ENCODE data around the gene ASIP.
A peak's percentile ranks its signal among the peaks of the same experiment; 100 is the strongest.
"Not testable (repeated sequence)": the region's sequence is repeated elsewhere in the genome, so short reads cannot be mapped to it uniquely, and the experiment has no call there.

Gene ASIP

DNA sequence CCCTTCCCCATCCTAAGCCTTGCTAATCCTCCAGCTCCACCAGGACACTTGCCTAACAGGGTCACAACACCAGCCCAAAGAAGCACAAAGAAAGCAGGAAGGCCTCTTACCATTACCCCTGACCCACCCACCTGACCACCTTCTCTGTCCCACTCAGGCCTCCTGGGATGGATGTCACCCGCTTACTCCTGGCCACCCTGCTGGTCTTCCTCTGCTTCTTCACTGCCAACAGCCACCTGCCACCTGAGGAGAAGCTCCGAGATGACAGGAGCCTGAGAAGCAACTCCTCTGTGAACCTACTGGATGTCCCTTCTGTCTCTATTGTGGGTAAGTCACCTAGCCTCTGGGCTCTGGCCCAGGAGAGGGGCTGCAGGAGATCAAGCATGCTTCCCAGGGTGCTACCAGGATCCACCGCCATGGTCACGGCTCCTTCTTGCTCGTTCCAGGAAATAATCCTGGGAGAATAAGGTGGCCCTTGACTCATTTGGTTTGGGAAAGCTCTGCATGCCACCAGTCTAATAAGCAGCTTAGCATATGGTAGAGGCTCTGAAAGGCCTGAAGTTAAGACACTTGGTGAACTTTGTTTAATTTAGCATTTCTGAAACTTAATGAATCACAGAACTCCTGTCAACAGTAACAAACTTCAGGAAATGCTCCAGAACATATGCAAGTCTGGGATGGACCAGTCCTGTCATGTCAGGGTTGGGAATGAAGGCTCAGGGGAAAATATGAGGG is 19.2 kb downstream of the ASIP start:
- DNase-seq (no peak), ATAC-seq (no peak)
- Mint-ChIP-seq H3K4me1 (no peaks in the 10 kb centered on the region), H3K4me3 (no peak overlapping the region), H3K9me3 (no peaks in the 10 kb centered on the region), H3K27ac (no peak overlapping the region), H3K27me3 (no peaks in the 10 kb centered on the region)

DNA sequence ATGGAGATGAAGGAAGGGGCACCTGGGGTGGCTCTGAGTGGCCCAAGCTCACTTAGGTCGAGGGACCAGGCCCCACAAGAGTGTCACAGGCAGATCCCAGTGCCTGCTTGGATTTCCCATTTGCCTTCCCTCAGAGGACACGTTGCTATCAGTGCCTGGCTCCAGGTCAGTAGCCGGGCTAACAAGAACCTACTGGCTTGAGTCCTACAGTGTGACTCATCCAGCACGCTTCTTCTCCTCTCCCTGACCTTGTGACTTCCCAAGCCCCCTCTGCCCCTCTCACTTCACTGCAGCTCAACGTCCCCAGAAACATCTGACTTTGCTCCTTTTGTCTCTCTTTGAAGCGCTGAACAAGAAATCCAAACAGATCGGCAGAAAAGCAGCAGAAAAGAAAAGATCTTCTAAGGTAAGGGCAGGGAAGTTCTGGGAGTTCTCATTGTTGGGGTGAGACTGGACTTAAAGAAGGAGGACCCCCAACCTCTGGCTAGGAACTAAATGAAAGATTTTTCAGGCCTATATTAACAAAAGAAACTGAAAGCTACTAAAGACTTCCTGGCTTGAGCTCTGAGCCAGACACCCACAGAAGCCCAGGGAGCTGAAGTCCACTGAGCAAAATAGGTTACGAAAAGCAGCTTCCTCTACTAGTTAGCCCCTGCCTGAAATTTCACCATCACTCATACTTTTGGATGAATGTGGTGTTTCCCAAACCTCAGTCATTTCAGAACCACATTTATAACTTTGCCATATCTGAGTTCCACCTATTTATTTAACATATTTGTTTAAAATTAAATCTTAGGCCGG is 21.5 kb downstream of the ASIP start:
- no peak for ATAC-seq
- Mint-ChIP-seq H3K27me3 (no peaks in the 10 kb centered on the region), H3K27ac (no peak overlapping the region), H3K4me1 (no peaks in the 10 kb centered on the region), H3K9me3 (no peaks in the 10 kb centered on the region), H3K4me3 (no peak overlapping the region)
- no peak for DNase-seq

DNA sequence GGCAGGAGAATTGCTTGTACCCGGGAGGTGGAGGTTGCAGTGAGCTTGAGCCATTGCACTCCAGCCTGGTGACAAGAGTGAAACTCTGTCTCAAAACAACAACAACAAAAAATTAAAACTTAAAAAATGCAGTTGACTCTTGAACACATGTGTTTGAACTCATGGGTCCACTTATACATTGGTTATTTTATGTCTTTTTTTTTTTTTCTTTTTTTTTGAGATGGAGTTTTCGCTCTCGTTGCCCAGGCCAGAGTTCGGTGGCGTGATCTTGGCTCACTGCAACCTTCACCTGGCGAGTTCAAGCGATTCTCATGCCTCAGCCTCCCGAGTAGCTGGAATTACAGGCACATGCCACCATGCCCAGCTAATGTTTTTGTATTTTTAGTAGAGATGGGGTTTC is 22.2 kb downstream of the ASIP start:
- ATAC-seq, H3K27me3 Mint-ChIP-seq, H3K4me1 Mint-ChIP-seq, H3K27ac Mint-ChIP-seq, DNase-seq, H3K9me3 Mint-ChIP-seq, H3K4me3 Mint-ChIP-seq: not testable (repeated sequence)

DNA sequence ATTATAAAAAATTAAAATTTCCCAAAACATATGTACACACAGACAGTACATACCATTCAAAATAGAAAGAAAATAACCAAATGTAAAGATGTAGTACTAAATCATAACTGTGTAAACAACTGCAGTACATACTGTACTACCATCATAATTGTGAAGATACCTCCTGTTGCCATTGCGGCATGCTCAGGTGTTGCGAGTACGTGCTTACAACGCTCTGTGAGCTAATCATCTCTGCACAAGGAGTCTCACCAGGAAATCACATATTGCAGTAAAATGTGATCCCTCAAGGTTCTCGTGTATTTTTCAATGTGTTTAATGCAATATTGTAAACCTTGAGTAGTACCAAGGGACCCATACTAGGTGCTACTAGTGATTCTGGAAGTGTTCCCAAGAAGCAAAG is 22.9 kb downstream of the ASIP start:
- H3K4me3 Mint-ChIP-seq, result no peak overlapping the region
- ATAC-seq (no peak), DNase-seq (no peak)
- no peak overlapping the region for H3K27ac Mint-ChIP-seq
- H3K27me3 Mint-ChIP-seq, result peaks cover 10% of the 10 kb centered on the region
- peaks cover 7% of the 10 kb centered on the region for H3K4me1 Mint-ChIP-seq
- H3K9me3 Mint-ChIP-seq, result no peaks in the 10 kb centered on the region

DNA sequence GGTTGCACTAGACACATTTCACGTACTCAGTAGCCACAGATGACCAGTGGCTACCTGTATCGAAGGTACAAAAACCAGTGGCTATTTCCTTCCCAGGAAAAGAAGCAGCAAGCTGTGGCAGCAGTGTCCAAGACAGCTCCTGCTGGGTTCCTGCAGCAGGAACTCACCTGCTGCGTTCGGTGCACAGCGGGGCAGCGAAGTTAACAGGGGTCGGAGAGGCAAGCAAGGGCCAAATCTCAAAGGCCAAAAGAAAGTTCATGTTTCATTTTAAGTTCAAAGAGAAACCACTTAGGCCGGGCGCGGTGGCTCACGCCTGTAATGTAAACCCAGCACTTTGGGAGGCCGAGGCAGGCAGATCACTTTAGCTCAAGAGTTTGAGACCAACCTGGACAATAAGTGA is 26.9 kb downstream of the ASIP start:
- Mint-ChIP-seq H3K4me3 (no peak overlapping the region), H3K9me3 (no peaks in the 10 kb centered on the region), H3K27me3 (peaks cover 15% of the 10 kb centered on the region), H3K27ac (no peak overlapping the region), H3K4me1 (peaks cover 23% of the 10 kb centered on the region)
- ATAC-seq (no peak), DNase-seq (no peak)

DNA sequence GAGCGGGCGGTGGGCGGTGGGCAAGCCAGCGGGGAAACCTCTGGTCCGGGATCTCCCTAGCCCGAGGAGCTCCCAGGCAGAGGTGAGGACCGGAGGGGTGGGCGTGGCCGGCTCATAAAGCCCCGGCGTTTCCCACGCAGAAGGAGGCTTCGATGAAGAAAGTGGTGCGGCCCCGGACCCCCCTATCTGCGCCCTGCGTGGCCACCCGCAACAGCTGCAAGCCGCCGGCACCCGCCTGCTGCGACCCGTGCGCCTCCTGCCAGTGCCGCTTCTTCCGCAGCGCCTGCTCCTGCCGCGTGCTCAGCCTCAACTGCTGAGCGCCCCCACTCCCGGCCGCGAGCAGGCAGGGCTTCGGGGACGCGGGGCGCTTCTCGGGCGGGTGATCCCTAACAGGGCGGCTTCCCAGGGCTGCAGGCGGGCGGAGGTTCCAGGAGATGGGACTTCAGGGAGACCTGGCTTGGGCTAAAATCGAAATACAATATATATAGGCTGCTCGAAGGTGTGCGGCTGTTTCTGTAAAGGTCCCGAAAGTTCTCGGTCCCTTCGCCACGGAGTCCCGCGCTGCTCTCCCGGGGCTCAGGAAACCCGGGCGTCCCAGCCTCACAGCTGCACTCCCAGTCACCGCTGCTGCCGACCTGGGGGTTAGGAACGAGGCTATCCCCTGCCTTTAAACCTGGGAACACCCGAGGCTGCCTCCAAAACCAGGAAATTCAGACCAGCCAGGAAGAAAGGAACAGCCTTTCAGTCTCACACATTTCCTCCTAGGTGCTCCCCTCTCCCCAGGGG is 27.8 kb downstream of the ASIP start:
- Mint-ChIP-seq H3K4me1 (peaks cover 23% of the 10 kb centered on the region), H3K9me3 (no peaks in the 10 kb centered on the region), H3K27me3 (peaks cover 15% of the 10 kb centered on the region), H3K27ac (peak overlapping the region in 1 of 2 donors; percentile 67), H3K4me3 (peak overlapping the region; percentile 42 to 73)
- DNase-seq, result peak in 1 of 2 donors; percentile 25
- ATAC-seq, result peak; percentile 65

DNA sequence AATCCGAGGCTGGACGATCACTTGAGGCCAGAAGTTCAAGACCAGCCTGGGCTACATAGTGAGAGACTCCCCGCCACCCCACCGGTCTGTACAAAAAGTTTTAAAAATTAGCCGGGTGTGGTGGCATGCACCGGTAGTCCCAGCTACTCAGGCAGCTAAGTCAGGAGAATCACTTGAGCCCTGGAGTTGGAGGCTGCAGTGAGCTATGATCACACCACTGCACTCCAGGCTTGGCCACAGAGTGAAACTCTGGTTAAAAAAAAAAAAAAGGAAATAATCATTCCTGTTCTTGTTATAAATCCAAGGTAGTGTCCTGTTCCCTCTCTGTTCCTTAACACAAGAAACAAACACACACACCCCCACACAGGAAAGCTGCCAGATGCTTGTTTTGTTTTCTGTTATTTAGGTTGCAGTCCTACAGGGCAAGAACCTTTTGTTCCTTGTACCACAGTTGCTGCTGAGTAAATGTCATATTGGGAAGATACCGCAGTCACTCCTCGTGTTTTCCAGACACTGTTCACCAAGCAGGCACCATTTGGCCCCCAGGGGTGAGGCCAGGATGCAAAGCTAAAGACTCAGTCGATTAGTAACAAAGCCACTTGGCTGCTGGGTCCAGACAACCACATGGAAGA is 28.9 kb downstream of the ASIP start:
- no peaks in the 10 kb centered on the region for H3K9me3 Mint-ChIP-seq
- peaks cover 23% of the 10 kb centered on the region for H3K4me1 Mint-ChIP-seq
- peaks cover 15% of the 10 kb centered on the region for H3K27me3 Mint-ChIP-seq
- DNase-seq, result no peak
- no peak for ATAC-seq
- H3K27ac Mint-ChIP-seq, result no peak overlapping the region
- H3K4me3 Mint-ChIP-seq, result no peak overlapping the region

DNA sequence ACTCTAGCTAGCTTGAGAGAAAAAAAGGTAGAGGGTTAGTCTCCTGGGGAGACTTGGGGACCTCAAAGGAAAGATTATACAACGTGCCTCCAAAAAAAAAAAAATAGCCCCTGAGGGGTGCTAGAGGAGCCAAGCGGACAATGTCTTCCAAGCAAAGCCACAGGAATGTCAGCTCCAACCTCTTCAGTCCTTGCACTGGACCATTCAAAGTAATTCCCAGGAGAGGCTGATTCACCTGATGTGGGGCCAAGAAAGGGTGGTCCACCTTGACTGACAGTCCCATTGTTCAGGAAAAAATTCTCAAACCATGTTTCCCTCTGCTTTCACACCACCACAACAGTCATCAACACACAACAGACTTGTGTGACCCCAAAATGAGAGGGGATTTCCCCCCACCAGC is 30.7 kb downstream of the ASIP start:
- Mint-ChIP-seq H3K4me3 (no peak overlapping the region), H3K4me1 (peaks cover 23% of the 10 kb centered on the region), H3K27me3 (peaks cover 15% of the 10 kb centered on the region), H3K9me3 (no peaks in the 10 kb centered on the region), H3K27ac (no peak overlapping the region)
- ATAC-seq (no peak), DNase-seq (no peak)

DNA sequence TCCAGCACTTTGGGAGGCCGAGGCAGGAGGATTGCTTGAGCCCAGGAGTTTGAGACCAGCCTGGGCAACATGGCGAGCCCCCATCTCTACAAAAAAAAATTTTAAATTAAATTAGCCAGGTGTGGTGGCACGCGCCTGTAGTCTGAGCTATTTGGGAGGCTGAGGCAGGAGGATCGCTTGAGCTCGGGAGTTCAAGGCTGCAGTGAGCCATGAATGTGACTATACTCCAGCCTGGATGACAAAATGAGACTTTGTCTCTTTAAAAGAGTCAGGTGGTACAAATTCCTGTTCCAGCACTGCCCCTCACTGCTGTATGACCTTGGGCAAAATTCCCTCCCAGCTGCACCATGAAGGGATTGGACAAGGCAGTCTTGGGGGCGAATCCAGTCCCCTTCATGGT is 33.5 kb downstream of the ASIP start:
- DNase-seq (no peak), ATAC-seq (no peak)
- Mint-ChIP-seq H3K9me3 (no peaks in the 10 kb centered on the region), H3K4me1 (peaks cover 11% of the 10 kb centered on the region), H3K4me3 (no peak overlapping the region), H3K27me3 (no peaks in the 10 kb centered on the region), H3K27ac (no peak overlapping the region)

DNA sequence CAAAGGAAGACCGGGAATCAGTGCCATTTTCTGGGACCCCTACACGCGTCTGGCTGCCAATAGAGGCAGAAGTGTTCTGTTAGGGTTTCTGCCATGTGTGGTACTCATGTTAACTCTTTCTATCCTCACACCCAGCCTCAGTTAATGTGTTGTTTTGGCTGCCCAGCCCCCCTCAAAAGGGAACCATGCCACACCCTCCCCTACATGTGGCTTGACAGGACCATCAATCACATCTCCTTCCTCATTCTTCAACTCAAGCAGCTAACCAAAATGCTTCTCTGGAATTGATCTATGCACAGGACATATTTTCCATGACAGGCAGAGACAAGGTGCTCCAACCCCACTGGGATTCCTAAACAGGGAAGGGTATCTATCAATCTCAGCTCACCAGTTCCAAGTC is 40.0 kb downstream of the ASIP start:
- DNase-seq (no peak), ATAC-seq (no peak)
- no peak overlapping the region for H3K4me3 Mint-ChIP-seq
- no peaks in the 10 kb centered on the region for H3K4me1 Mint-ChIP-seq
- no peaks in the 10 kb centered on the region for H3K27me3 Mint-ChIP-seq
- H3K9me3 Mint-ChIP-seq, result no peaks in the 10 kb centered on the region
- H3K27ac Mint-ChIP-seq, result peak overlapping the region in 1 of 2 donors; percentile 4

DNA sequence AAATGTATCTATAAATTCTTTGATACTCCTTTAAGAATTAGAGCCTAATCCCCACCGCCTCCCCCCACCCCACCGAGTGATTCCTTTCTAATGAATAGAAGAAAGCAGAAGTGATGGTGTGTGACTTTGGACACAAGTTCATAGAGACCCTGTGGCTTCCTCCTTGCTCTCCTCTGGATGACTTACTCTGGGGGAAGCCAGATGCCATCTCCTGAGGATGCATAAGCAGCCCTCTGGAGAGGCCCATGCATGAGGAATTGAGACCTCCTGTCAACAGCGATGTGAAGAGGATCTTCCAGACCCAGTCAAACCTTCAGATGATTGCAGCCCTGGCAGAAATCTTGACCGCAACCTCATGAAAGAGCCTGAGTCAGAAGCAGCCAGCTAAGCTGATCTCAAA is 40.8 kb downstream of the ASIP start:
- Mint-ChIP-seq H3K27ac (no peak overlapping the region), H3K9me3 (no peaks in the 10 kb centered on the region), H3K27me3 (no peaks in the 10 kb centered on the region), H3K4me1 (no peaks in the 10 kb centered on the region), H3K4me3 (no peak overlapping the region)
- DNase-seq (no peak), ATAC-seq (no peak)

DNA sequence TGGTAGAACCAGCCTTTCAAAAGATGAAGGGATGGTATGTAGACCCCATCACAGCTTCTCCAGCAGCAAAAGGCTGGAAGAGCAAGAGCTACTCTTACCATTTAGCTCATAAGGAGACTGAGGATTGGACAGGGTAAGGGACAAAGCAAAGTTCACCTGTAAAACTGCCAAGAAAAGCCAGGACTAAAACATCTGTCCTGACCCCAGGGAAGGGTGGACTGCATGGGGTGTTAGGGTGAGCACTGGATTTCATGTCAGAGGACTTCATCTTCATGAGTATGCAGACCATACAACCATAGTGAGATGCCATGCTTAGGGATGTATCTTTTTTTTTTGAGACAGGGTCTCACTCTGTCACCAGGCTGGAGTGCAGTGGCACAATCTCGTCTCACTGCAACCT is 42.6 kb downstream of the ASIP start:
- no peak for DNase-seq
- ATAC-seq, result no peak
- Mint-ChIP-seq H3K4me1 (no peaks in the 10 kb centered on the region), H3K27ac (no peak overlapping the region), H3K4me3 (no peak overlapping the region), H3K9me3 (no peaks in the 10 kb centered on the region), H3K27me3 (no peaks in the 10 kb centered on the region)

DNA sequence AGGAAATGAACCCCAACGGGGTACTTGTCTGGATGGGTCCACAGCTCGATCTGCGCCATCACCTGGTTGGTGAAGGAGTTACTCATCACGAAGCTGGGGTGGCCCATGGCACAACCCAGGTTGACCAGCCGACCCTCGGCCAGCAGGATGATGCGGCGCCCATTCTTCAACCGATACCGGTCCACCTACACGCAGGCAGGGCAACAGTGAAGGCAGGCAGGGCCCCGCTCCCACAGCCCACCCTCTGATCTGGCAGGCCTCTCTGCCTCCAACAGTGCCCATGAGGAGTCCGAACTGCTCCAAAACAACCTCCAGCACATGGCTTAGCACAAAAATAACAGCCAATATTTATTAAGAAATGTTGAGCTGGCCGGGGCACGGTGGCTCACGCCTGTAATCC is 44.2 kb downstream of the ASIP start:
- DNase-seq (no peak), ATAC-seq (no peak)
- no peaks in the 10 kb centered on the region for H3K9me3 Mint-ChIP-seq
- no peaks in the 10 kb centered on the region for H3K4me1 Mint-ChIP-seq
- H3K27me3 Mint-ChIP-seq, result no peaks in the 10 kb centered on the region
- H3K4me3 Mint-ChIP-seq, result no peak overlapping the region
- no peak overlapping the region for H3K27ac Mint-ChIP-seq

DNA sequence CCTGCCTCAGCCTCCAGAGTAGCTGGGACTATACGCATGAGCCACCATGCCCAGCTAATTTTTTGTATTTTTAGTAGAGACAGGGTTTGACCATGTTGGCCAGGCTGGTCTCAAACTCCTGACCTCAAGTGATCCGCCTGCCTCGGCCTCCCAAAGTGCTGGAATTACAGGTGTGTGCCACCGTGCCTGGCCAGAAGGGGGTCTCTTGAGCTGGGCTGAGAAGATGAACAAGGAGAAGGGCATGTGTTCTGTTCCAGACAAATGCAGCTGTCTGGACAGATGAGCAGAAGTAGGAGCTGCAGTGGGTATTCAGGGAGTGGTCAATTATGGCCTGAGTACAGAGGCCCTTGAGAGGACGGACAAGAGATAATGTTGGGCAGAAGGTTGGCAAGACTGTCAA is 46.3 kb downstream of the ASIP start:
- not testable (repeated sequence) for H3K27me3 Mint-ChIP-seq, ATAC-seq, DNase-seq, H3K9me3 Mint-ChIP-seq, H3K4me1 Mint-ChIP-seq, H3K4me3 Mint-ChIP-seq
- H3K27ac Mint-ChIP-seq, result peak overlapping the region in 1 of 2 donors; percentile 1

DNA sequence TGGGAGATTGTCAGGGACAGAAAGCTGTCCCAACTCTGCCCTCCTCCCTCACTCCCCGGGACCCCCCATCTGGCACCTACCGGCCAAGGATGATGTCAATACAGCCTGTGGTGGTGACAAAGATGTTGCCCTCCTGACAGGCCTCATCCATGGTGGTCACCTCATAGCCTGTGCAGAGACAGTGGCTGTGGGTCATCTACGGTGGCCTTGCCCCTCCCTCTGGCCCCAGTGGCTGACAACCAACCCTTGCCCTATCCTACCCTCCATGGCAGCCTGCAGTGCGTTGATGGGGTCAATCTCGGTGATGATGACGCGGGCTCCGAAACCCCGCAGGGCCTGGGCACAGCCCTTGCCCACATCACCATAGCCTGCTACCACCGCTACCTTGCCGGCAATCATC is 49.2 kb downstream of the ASIP start:
- Mint-ChIP-seq H3K4me3 (no peak overlapping the region), H3K27me3 (no peaks in the 10 kb centered on the region), H3K9me3 (no peaks in the 10 kb centered on the region), H3K27ac (no peak overlapping the region), H3K4me1 (no peaks in the 10 kb centered on the region)
- no peak for DNase-seq
- no peak for ATAC-seq
